A549 (cell line): ENCODE results near the gene IGF1R. TPM values are rescaled to one million over a fixed set of nuclear protein-coding genes. Genes with fewer than 3 reads are reported as not detected.

Experiments
- ATAC-seq, 2 experiments: fragments of 200-7000 bp in 1 of 2; fragments of >200 bp in 1 of 2; cut with Nextera tagmentation in 1 of 2; cut with Tn5 transposase in 1 of 2; 3 replicates each; pipeline versions ENCODE4 v1.8.0 to v1.9.1; 2018 to 2020; ENCODE audit warnings: mild to moderate bottlenecking in 1 of 2, moderate library complexity in 1 of 2
- CTCF ChIA-PET: fragments of 300-600 bp; sonication (Branson Sonifier 250); formaldehyde crosslinking; extraction: SDS; loops from one replicate; lab custom pipeline; 2021; ENCODE audit warnings: antibody characterized with exemption, inconsistent platforms; lab: Yijun Ruan, JAX
- POLR2A ChIA-PET: fragments of 350-600 bp; formaldehyde crosslinking; extraction: SDS; loops from one replicate; lab custom pipeline; 2021; ENCODE audit warnings: antibody characterized with exemption, inconsistent platforms; lab: Yijun Ruan, JAX
- DNase-seq, 2 experiments: peaks; one replicate each; pipeline versions ENCODE4 v3.0.0 to v3.0.0-alpha.2; 2011 to 2016; ENCODE audit warnings: low read depth in 1 of 2, low spot score in 1 of 2
- FAIRE-seq: peaks from 2 replicates; lab custom pipeline; 2011; peaks lifted over from hg19 to GRCh38; lab: Jason Lieb, UNC
- H3K27ac ChIP-seq, 2 experiments: fragments of >200 bp; sonication (Bioruptor Twin); formaldehyde crosslinking; 3 replicates each; pipeline ENCODE4 v1.5.1; 2016 to 2017
- H3K4me1 ChIP-seq: fragments of >200 bp; sonication (Bioruptor Twin); formaldehyde crosslinking; 3 replicates; pipeline ENCODE4 v1.6.1; 2016
- H3K4me2 ChIP-seq: fragments of >200 bp; sonication (Bioruptor Twin); formaldehyde crosslinking; 3 replicates; pipeline ENCODE4 v1.6.1; 2016
- H3K4me3 ChIP-seq: fragments of >200 bp; sonication (Bioruptor Twin); formaldehyde crosslinking; 3 replicates; pipeline ENCODE4 v1.5.1; 2016
- H3K9me3 ChIP-seq: fragments of >200 bp; sonication (Bioruptor Twin); formaldehyde crosslinking; 3 replicates; pipeline ENCODE4 v1.6.1; 2016
- ATOH8 ChIP-seq: fragments of 250-450 bp; sonication (Bioruptor Pico); IDR thresholded peaks from 2 replicates; pipeline ENCODE4 v1.5.0; 2020; ENCODE audit warnings: low read depth, mild to moderate bottlenecking, moderate library complexity
- BHLHE40 ChIP-seq: IDR thresholded peaks from 2 replicates; pipeline ENCODE4 v1.6.1; 2012; ENCODE audit warnings: low read depth, low read length, inconsistent platforms
- CBX8 ChIP-seq: fragments of 200-600 bp; sonication (generic); IDR thresholded peaks from 2 replicates; pipeline ENCODE4 v1.6.1; 2016
- CEBPB ChIP-seq, 2 experiments: fragments of >200 bp in 1 of 2; sonication (Bioruptor Twin) in 1 of 2; formaldehyde crosslinking in 1 of 2; IDR thresholded peaks; 2 replicates each; pipeline ENCODE4 v1.6.1; 2012 to 2016
- EP300 ChIP-seq, 2 experiments: fragments of >200 bp; sonication (Bioruptor Twin); formaldehyde crosslinking; IDR thresholded peaks; 2 replicates in 1 of 2; 3 replicates in 1 of 2; pipeline ENCODE4 v1.6.1; 2016 to 2017
- ESRRA ChIP-seq: fragments of 150-350 bp; IDR thresholded peaks from 2 replicates; pipeline ENCODE4 v1.6.1; 2014; ENCODE audit warnings: mild to moderate bottlenecking, low read length, borderline replicate concordance
- FOSB ChIP-seq: fragments of 250-450 bp; sonication (Bioruptor Pico); IDR thresholded peaks from 2 replicates; pipeline ENCODE4 v1.5.0; 2020; ENCODE audit warnings: mild to moderate bottlenecking, moderate library complexity
- FOXS1 ChIP-seq: fragments of 250-450 bp; sonication (Bioruptor Pico); IDR thresholded peaks from 2 replicates; pipeline ENCODE4 v1.5.0; 2020; ENCODE audit warnings: mild to moderate bottlenecking, moderate library complexity
- GATA3 ChIP-seq: IDR thresholded peaks from 2 replicates; pipeline ENCODE4 v1.6.1; 2012; ENCODE audit warnings: borderline replicate concordance
- HDAC2 ChIP-seq: fragments of 200-600 bp; sonication (generic); IDR thresholded peaks from 2 replicates; pipeline ENCODE4 v1.6.1; 2016
- HMGXB4 ChIP-seq: fragments of 250-450 bp; sonication (Bioruptor Pico); IDR thresholded peaks from 2 replicates; pipeline ENCODE4 v1.5.0; 2021; ENCODE audit warnings: mild to moderate bottlenecking, moderate library complexity, borderline replicate concordance
- HOXB5 ChIP-seq: fragments of 250-450 bp; sonication (Bioruptor Pico); IDR thresholded peaks from 2 replicates; pipeline ENCODE4 v1.5.0; 2020; ENCODE audit warnings: mild to moderate bottlenecking, moderate library complexity
- JUN ChIP-seq, 2 experiments: fragments of >200 bp; sonication (Bioruptor Twin); formaldehyde crosslinking; IDR thresholded peaks; 2 replicates in 1 of 2; 3 replicates in 1 of 2; pipeline ENCODE4 v1.6.1; 2016 to 2017
- JUNB ChIP-seq: fragments of >200 bp; sonication (Bioruptor Twin); formaldehyde crosslinking; IDR thresholded peaks from 2 replicates; pipeline ENCODE4 v1.6.1; 2016
- MAZ ChIP-seq: fragments of 150-350 bp; IDR thresholded peaks from 2 replicates; pipeline ENCODE4 v1.6.1; 2014; ENCODE audit warnings: antibody characterized with exemption, low read depth, low read length, borderline replicate concordance
- POLR2AphosphoS2 ChIP-seq: conservative IDR thresholded peaks from 2 replicates; pipeline ENCODE4 v1.6.1; 2012; ENCODE audit warnings: low read length, improper control_type of control experiment, inconsistent platforms
- RAD21 ChIP-seq, 2 experiments: fragments of >200 bp in 1 of 2; sonication (Bioruptor Twin) in 1 of 2; formaldehyde crosslinking in 1 of 2; IDR thresholded peaks in 1 of 2; conservative IDR thresholded peaks in 1 of 2; 2 replicates in 1 of 2; 3 replicates in 1 of 2; pipeline ENCODE4 v1.6.1; 2012 to 2018; ENCODE audit warnings: inconsistent platforms in 1 of 2
- RARB ChIP-seq: fragments of 250-450 bp; sonication (Bioruptor Pico); IDR thresholded peaks from 2 replicates; pipeline ENCODE4 v1.8.0; 2021; ENCODE audit warnings: mild to moderate bottlenecking, moderate library complexity
- RFX5 ChIP-seq: fragments of 450-650 bp; IDR thresholded peaks from 2 replicates; pipeline ENCODE4 v1.7.1; 2014; ENCODE audit warnings: antibody characterized with exemption, mild to moderate bottlenecking, moderate library complexity
- RNF2 ChIP-seq: fragments of 200-600 bp; sonication (generic); IDR thresholded peaks from 2 replicates; pipeline ENCODE4 v1.6.1; 2016; ENCODE audit warnings: low read depth, mild to moderate bottlenecking, antibody characterized with exemption, moderate library complexity, borderline replicate concordance
- TFCP2L1 ChIP-seq: fragments of 250-450 bp; sonication (Bioruptor Pico); IDR thresholded peaks from 2 replicates; pipeline ENCODE4 v1.5.0; 2021; ENCODE audit warnings: mild to moderate bottlenecking
- TP53 ChIP-seq: fragments of 250-450 bp; sonication (Bioruptor Pico); IDR thresholded peaks from 2 replicates; pipeline ENCODE4 v1.5.0; 2021; ENCODE audit warnings: mild to moderate bottlenecking, moderate library complexity
- ZC3H11A ChIP-seq: fragments of 450-650 bp; IDR thresholded peaks from 2 replicates; pipeline ENCODE4 v1.6.1; 2014; ENCODE audit warnings: antibody characterized with exemption, mild to moderate bottlenecking
- WGBS: methylation state at CpG from one replicate; pipeline ENCODE4 v1.1.6; 2017; ENCODE audit errors: missing lambda C conversion rate; 5-methylcytosine and 5-hydroxymethylcytosine counted together
- polyA plus RNA-seq, 4 experiments: library from polyadenylated mRNA; depleted of rRNA in 3 of 4; stranded (reverse); fragments of >200 nt; fragmentation: RNase III in 1 of 4; extraction: RNeasy Plus Mini Kit Qiagen cat#74134 plus additional on column Dnase treatment in 1 of 4; gene quantifications; 2 replicates in 3 of 4; 3 replicates in 1 of 4; pipeline ENCODE4 v1.2.3, GENCODE V29; 2011 to 2017
- TF ChIP-seq, protein P1 (sequence below): fragments of 450-650 bp; IDR thresholded peaks from 2 replicates; pipeline ENCODE4 v1.6.1; 2014; ENCODE audit warnings: antibody characterized with exemption
- TF ChIP-seq, protein P2 (sequence below): IDR thresholded peaks from 2 replicates; pipeline ENCODE4 v1.6.1; 2012; ENCODE audit warnings: low read depth, borderline replicate concordance
- TF ChIP-seq, protein P3 (sequence below): IDR thresholded peaks from 2 replicates; pipeline ENCODE4 v1.6.1; 2012

Gene IGF1R
- polyA plus RNA-seq, 2 of the 4 experiments (the other 2 are of a cell fraction), result 42.6 to 69.5 TPM

DNA sequence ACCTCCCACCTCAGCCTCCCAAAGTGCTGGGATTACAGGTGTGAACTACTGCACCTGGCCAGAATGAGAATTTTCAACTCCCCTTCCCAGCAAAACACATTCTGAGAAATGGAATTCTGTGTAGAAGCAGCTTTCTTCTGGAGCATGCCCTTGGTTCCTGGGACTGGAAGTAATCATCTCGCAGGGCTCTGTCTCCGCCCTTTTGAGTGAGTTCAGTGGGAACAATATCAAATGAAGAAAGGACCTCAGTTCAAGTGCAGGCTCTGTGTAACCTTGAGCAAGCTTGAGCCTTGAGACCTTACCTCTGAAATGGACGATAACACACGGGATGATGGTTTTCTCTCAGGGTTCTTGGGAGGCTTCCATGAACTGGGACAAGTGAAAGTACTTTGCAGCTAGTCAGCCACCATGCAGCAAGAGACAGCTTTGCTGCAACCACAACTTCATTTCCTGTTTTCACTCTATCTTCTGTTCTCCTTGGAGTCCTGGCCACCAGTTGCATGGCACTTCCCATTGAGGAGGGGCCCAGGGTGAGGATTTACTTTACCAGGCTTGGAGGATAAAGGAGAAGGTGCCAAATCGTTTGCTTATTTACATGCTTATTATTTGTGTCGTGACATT lies 35.7 kb upstream of the IGF1R start:
- Histone ChIP-seq H3K27ac (no peak overlapping the region), H3K4me2 (no peak overlapping the region), H3K9me3 (no peaks in the 10 kb centered on the region), H3K4me3 (no peak overlapping the region), H3K4me1 (peaks cover 6% of the 10 kb centered on the region; the same call in 2 of the 3 replicates)
- CTCF ChIA-PET, result interaction anchor here (1.0 to 1.6 kb wide), 2 partner anchors 13 to 72 kb away, joined by 3 to 5 read pairs; no protein-coding TSS in a partner anchor
- DNase-seq, result no peak
- WGBS, result 79% methylated on average over 6 of the region's 6 CpGs
- TF ChIP-seq EP300 (IDR thresholded peaks at IDR 0.05) (no peak), JUNB (no peak), CBX8 (no peak), JUN (IDR thresholded peaks at IDR 0.05) (no peak), TP53 (CRISPR knock-in tag) (no peak)
- TF ChIP-seq, protein P1, sequence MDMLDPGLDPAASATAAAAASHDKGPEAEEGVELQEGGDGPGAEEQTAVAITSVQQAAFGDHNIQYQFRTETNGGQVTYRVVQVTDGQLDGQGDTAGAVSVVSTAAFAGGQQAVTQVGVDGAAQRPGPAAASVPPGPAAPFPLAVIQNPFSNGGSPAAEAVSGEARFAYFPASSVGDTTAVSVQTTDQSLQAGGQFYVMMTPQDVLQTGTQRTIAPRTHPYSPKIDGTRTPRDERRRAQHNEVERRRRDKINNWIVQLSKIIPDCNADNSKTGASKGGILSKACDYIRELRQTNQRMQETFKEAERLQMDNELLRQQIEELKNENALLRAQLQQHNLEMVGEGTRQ, result no peak
- no peak for ATAC-seq
- no peak for FAIRE-seq
- POLR2A ChIA-PET, result no interaction called here

GRCh38 chr15:98614681-98615080 lies 33.7 kb upstream of the IGF1R start:
- CTCF ChIA-PET, result interaction anchor here (0.7 to 1.4 kb wide), 5 partner anchors 24 to 486 kb away, joined by 3 to 4 read pairs (median 3); no protein-coding TSS in a partner anchor
- TF ChIP-seq HOXB5 (no peak), HMGXB4 (CRISPR knock-in tag) (no peak), FOXS1 (CRISPR knock-in tag) (no peak), GATA3 (no peak), POLR2AphosphoS2 (no peak), RFX5 (no peak), MAZ (no peak), RNF2 (no peak), HDAC2 (no peak), CEBPB (IDR thresholded peaks at IDR 0.05) (no peak)
- TF ChIP-seq, protein P2, sequence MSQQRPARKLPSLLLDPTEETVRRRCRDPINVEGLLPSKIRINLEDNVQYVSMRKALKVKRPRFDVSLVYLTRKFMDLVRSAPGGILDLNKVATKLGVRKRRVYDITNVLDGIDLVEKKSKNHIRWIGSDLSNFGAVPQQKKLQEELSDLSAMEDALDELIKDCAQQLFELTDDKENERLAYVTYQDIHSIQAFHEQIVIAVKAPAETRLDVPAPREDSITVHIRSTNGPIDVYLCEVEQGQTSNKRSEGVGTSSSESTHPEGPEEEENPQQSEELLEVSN, result no peak
- TF ChIP-seq, all 56 proteins: peak for 0
- POLR2A ChIA-PET, result interaction anchor here (0.7 kb wide), 1 partner anchor 91 kb away, joined by 3 read pairs; no protein-coding TSS in a partner anchor
- 73% methylated on average over 6 of the region's 6 CpGs for WGBS
- ATAC-seq (no peak), FAIRE-seq (no peak), DNase-seq (no peak)
- Histone ChIP-seq H3K27ac (no peak overlapping the region), H3K4me1 (peaks cover under 1% of the 10 kb centered on the region; the same call in 2 of the 3 replicates), H3K4me2 (no peak overlapping the region), H3K9me3 (no peaks in the 10 kb centered on the region), H3K4me3 (no peak overlapping the region)

DNA sequence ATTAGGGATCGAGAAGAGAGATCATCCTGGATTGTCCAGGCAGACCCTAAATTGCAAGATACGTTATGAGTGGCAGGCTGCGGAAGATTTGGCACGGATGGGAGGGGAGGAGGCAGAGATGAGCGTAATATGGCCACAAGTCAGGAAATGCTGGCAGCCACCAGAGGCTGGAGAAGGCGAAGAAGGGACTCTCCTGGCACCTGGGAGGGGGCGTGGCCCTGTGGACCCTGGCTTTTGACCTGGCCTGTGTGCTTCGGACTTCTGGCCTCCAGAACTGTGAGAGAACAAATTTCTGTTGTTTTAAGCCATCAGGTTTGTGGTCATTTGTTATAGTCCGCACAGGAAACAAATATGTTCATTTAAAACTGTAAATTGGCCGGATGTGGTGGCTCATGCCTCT lies 31.9 kb upstream of the IGF1R start:
- POLR2A ChIA-PET, result no interaction called here
- TF ChIP-seq ESRRA, result no peak
- TF ChIP-seq, protein P3, sequence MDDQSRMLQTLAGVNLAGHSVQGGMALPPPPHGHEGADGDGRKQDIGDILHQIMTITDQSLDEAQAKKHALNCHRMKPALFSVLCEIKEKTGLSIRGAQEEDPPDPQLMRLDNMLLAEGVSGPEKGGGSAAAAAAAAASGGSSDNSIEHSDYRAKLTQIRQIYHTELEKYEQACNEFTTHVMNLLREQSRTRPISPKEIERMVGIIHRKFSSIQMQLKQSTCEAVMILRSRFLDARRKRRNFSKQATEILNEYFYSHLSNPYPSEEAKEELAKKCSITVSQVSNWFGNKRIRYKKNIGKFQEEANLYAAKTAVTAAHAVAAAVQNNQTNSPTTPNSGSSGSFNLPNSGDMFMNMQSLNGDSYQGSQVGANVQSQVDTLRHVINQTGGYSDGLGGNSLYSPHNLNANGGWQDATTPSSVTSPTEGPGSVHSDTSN, result no peak
- no peak for TF ChIP-seq RAD21 (conservative IDR thresholded peaks at IDR 0.05 in 1 of 2, IDR thresholded peaks at IDR 0.05 in 1 of 2)
- TF ChIP-seq MAZ, result no peak
- no peak for TF ChIP-seq RARB (CRISPR knock-in tag)
- TF ChIP-seq BHLHE40, result no peak
- no peak for TF ChIP-seq CEBPB (IDR thresholded peaks at IDR 0.05)
- no peak for TF ChIP-seq TFCP2L1 (CRISPR knock-in tag)
- TF ChIP-seq HOXB5, result no peak
- TF ChIP-seq, protein P2, result no peak
- no peak for TF ChIP-seq FOSB
- TF ChIP-seq, protein P1, result no peak
- no peak for TF ChIP-seq EP300 (IDR thresholded peaks at IDR 0.05)
- no peak for TF ChIP-seq RFX5
- TF ChIP-seq ZC3H11A, result no peak
- no peak for TF ChIP-seq ATOH8 (CRISPR knock-in tag)
- no peak for TF ChIP-seq JUNB
- TF ChIP-seq, all 56 proteins: peak for 0
- H3K4me3 ChIP-seq, result no peak overlapping the region
- CTCF ChIA-PET, result no interaction called here
- no peak overlapping the region for H3K4me2 ChIP-seq
- WGBS, result 63% methylated on average over 10 of the region's 10 CpGs
- H3K27ac ChIP-seq, result no peak overlapping the region
- H3K9me3 ChIP-seq, result no peaks in the 10 kb centered on the region
- ATAC-seq, result no peak
- no peak for FAIRE-seq
- no peak for DNase-seq
- no peaks in the 10 kb centered on the region for H3K4me1 ChIP-seq
